Hematopoietic multipotent progenitor cell treated with erythropoietin and hydrocortisone succinate and interleukin-3 and kit ligand, for 8 days (in vitro differentiated cells): Measurements from ENCODE around the gene RAB5B.
"Not testable (repeated sequence)": the region's sequence is repeated elsewhere in the genome, so short reads cannot be mapped to it uniquely, and the experiment has no call there.

Experiments
- DNase-seq: peaks from one replicate; pipeline ENCODE4 v3.0.0-alpha.2; 2015

RAB5B gene

GRCh38 chr12:55984861-55985260, 11.0 kb downstream of the RAB5B start:
- DNase-seq = no peak

- no peak for DNase-seq
Measured at GRCh38 chr12:55985341-55985740, 11.5 kb downstream of the RAB5B start.

- not testable (repeated sequence) for DNase-seq
Measured at GRCh38 chr12:55985976-55986375, 12.1 kb downstream of the RAB5B start.

- DNase-seq = no peak
Measured at GRCh38 chr12:55991110-55991509, 17.2 kb downstream of the RAB5B start.

- no peak for DNase-seq
Measured at GRCh38 chr12:55993230-55993853, 19.5 kb downstream of the RAB5B start.

- no peak for DNase-seq
Measured at GRCh38 chr12:55995366-55995765, 21.5 kb downstream of the RAB5B start.

GRCh38 chr12:55996201-55996714, 22.4 kb downstream of the RAB5B start:
- peak; percentile 88 for DNase-seq

- peak; percentile 97 for DNase-seq
Measured at GRCh38 chr12:55996715-55997534, 23.0 kb downstream of the RAB5B start, which contains the start of gene SUOX. Gene SUOX, plus strand, starts transcription at chr12:55997276. Its CDS starts 4,946 bp downstream, at chr12:56002222.

- DNase-seq = no peak
Measured at GRCh38 chr12:55997535-55997859, 23.6 kb downstream of the RAB5B start.

- DNase-seq = peak; percentile 50
Measured at GRCh38 chr12:55999522-55999921, 25.6 kb downstream of the RAB5B start.

- not testable (repeated sequence) for DNase-seq
Measured at GRCh38 chr12:55999999-56000540, 26.2 kb downstream of the RAB5B start.

- DNase-seq = no peak
Measured at GRCh38 chr12:56001487-56002100, 27.7 kb downstream of the RAB5B start.

GRCh38 chr12:56003376-56003775, 29.5 kb downstream of the RAB5B start:
- not testable (repeated sequence) for DNase-seq

- DNase-seq = no peak
Measured at GRCh38 chr12:56004211-56004610, 30.3 kb downstream of the RAB5B start.

- DNase-seq = peak; percentile 21
Measured at GRCh38 chr12:56007564-56008559, 34.0 kb downstream of the RAB5B start.

- DNase-seq = no peak
Measured at GRCh38 chr12:56010111-56010570, 36.3 kb downstream of the RAB5B start.

- DNase-seq = no peak
Measured at GRCh38 chr12:56011509-56012090, 37.7 kb downstream of the RAB5B start.

- DNase-seq = no peak
Measured at GRCh38 chr12:56013482-56013881, 39.6 kb downstream of the RAB5B start.

- no peak for DNase-seq
Measured at GRCh38 chr12:56014205-56014604, 40.3 kb downstream of the RAB5B start.

GRCh38 chr12:56017181-56017580, 43.3 kb downstream of the RAB5B start:
- DNase-seq = no peak

GRCh38 chr12:56018356-56018755, 44.5 kb downstream of the RAB5B start:
- no peak for DNase-seq
